ENCODE data around the gene NSUN7.

DNA sequence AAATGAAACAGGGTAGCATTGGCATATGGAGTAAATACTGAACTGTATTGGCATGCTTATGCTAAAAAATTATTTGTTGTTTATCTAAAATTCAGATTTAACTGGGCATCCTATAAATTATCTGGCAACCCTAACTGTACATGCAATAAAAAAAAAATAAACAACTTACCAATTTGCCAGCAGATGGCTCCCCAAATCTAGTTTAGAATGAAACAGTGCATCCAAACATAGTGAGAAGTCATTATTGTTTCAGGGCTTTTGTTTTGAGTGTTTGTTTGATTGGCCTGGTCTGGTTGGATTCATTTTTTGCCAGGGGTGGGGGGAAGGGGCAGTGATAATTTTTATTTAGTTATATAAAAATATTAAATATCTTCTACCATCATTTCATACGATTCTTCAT lies 12.8 kb upstream of the NSUN7 start:
- TF ChIP-seq, protein P1, sequence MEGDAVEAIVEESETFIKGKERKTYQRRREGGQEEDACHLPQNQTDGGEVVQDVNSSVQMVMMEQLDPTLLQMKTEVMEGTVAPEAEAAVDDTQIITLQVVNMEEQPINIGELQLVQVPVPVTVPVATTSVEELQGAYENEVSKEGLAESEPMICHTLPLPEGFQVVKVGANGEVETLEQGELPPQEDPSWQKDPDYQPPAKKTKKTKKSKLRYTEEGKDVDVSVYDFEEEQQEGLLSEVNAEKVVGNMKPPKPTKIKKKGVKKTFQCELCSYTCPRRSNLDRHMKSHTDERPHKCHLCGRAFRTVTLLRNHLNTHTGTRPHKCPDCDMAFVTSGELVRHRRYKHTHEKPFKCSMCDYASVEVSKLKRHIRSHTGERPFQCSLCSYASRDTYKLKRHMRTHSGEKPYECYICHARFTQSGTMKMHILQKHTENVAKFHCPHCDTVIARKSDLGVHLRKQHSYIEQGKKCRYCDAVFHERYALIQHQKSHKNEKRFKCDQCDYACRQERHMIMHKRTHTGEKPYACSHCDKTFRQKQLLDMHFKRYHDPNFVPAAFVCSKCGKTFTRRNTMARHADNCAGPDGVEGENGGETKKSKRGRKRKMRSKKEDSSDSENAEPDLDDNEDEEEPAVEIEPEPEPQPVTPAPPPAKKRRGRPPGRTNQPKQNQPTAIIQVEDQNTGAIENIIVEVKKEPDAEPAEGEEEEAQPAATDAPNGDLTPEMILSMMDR (IDR thresholded peaks at IDR 0.05; ENCODE audit: low read length), result peak; percentile 54; the same call in 1 of the 2 replicates
- TF ChIP-seq EZH2 (IDR thresholded peaks at IDR 0.05; ENCODE audit: borderline replicate concordance, low read length), result no peak
